GM21529 (cell line): Measurements from ENCODE around the gene BRINP2.
"Not testable (repeated sequence)": the region's sequence is repeated elsewhere in the genome, so short reads cannot be mapped to it uniquely, and the experiment has no call there.

Source experiments
- ATAC-seq: cut with Tn5 transposase; IDR thresholded peaks from one replicate; pipeline ENCODE4 v1.9.1; 2021; ENCODE audit not compliant: unreplicated experiment

BRINP2 gene

GRCh38 chr1:177310326-177310725 lies 139.6 kb downstream of the BRINP2 start:
- ATAC-seq = no peak

DNA sequence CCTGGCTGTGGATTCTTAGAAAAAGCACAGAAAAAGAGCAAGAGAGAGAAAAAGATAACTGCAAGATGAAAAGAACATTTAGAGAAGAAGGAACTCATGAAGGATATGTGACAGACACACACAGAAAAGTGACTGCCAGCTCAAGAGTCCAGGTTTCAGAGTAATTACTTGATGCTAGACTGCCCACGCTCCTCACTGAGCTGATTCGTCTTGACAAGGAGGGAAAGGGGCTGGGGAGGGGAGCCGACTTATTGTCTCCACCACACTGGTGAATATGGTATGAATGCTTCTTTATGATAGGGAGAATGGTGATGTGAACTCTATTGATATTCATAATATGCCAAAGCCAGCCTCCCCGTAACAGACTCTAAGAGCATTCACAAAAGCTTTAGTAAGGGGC lies 140.4 kb downstream of the BRINP2 start:
- no peak for ATAC-seq

- ATAC-seq = no peak
Measured at GRCh38 chr1:177311586-177311985, 140.8 kb downstream of the BRINP2 start.

DNA sequence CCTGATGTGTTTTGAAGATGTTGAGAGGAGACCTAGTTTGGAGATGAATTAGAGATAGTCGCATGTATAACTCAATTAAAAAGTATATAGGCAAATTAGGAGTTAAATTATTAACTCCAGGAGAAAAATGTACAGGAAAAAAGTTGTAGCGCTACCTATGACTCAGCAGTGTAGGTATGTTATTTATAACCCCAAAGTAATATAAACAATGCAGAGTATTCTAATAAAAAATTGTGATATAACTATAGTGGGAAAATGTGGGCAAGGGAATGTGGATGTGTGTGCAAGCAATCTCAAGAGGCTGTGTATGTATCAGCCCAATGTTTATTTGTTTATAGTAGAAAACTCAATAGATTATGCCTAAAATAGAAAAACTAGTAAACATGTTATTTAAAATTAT lies 144.5 kb downstream of the BRINP2 start:
- ATAC-seq = no peak

GRCh38 chr1:177315761-177316160 lies 145.0 kb downstream of the BRINP2 start:
- no peak for ATAC-seq

DNA sequence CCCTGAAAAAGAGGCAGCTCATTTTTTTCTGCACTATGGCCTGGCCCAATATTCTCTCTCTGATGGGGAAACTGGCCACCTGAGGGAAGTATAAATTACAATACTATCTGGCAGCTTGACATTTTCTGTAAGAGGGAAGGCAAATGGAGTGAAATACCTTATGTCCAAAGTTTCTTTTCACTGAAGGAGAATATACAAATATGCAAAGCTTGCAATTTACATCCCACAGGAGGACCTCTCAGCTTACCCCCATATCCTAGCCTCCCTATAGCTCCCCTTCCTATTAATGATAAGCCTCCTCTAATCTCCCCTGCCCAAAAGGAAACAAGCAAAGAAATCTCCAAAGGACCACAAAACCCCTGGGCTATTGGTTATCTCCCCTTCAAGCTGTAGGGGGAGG lies 150.7 kb downstream of the BRINP2 start:
- not testable (repeated sequence) for ATAC-seq

GRCh38 chr1:177328251-177328650 lies 157.5 kb downstream of the BRINP2 start:
- ATAC-seq = no peak

DNA sequence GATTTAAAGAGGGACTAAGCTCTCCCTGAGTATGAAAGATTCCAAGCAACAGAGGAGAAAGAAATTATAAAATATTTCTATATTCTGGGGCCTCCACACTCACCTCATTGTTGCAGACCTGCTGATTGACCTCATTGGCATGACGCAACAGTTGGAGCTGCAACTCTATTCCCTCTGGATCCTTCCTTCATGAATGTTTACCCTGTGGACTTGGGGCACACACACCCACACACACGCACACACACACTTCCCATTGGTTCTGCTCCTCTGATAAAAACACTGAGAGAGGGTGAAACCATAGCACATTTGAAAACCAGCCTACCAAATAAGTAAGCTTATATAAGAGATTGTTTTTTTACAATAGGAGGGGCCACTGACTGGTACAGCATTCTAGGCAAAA lies 159.1 kb downstream of the BRINP2 start:
- ATAC-seq = no peak
